Activated B cell treated with CpG ODN at 0.5 μM for 24 hours (primary cell): ENCODE data around the gene TRPV4. TPM values are rescaled to one million over a fixed set of nuclear protein-coding genes. Genes with fewer than 3 reads are reported as not detected.

Experiments
- ATAC-seq: fragments of 200-7000 bp; cut with Tn5 transposase; one replicate; pipeline ENCODE4 v1.10.0; 2021; ENCODE audit warnings: low read depth, mild to moderate bottlenecking, moderate library complexity
- CTCF ChIA-PET: fragments of 350-600 bp; sonication (Branson Sonifier 250); formaldehyde crosslinking; loops from one replicate; lab custom pipeline; 2021; ENCODE audit warnings: antibody characterized with exemption; lab: Charles Lee
- POLR2A ChIA-PET: fragments of 350-600 bp; sonication (Branson Sonifier 250); formaldehyde crosslinking; loops from one replicate; lab custom pipeline; 2021; ENCODE audit warnings: antibody characterized with exemption; lab: Charles Lee
- DNase-seq: peaks from one replicate; pipeline ENCODE4 v3.0.0; 2022
- H3K27ac Mint-ChIP-seq: one replicate; pipeline ENCODE4 v1.8.0; 2020; ENCODE audit warnings: mixed read lengths
- H3K27me3 Mint-ChIP-seq: one replicate; pipeline ENCODE4 v1.8.0; 2021; ENCODE audit warnings: mixed read lengths
- H3K36me3 Mint-ChIP-seq: one replicate; pipeline ENCODE4 v1.8.0; 2021; ENCODE audit warnings: low read depth, mixed read lengths
- H3K4me1 Mint-ChIP-seq: one replicate; pipeline ENCODE4 v1.8.0; 2021; ENCODE audit warnings: mixed read lengths
- H3K4me3 Mint-ChIP-seq: one replicate; pipeline ENCODE4 v1.8.0; 2020; ENCODE audit warnings: mild to moderate bottlenecking, mixed read lengths
- H3K9me3 Mint-ChIP-seq: one replicate; pipeline ENCODE4 v1.8.0; 2020; ENCODE audit warnings: mixed read lengths
- intact Hi-C: fragments of 100-400 bp; cut with micrococcal nuclease; formaldehyde crosslinking; loops from one replicate; pipeline ENCODE4 v1.15.1; 2024
- total RNA-seq: library from RNA; stranded (reverse); gene quantifications from 2 replicates; pipeline ENCODE4 v1.2.3, GENCODE V29; 2022
- TF ChIP-seq, protein P1 (sequence below): fragments of 200-600 bp; IDR thresholded peaks from one replicate; pipeline ENCODE4 v1.8.0; 2022; ENCODE audit warnings: antibody characterized with exemption, mild to moderate bottlenecking

Gene TRPV4
- total RNA-seq, 1 donor from 2014 or later = not detected

GRCh38 chr12:109735051-109735521 is 98.1 kb downstream of the TRPV4 start:
- intact Hi-C loops = no loop called here
- Mint-ChIP-seq H3K4me1 (no peaks in the 10 kb centered on the region), H3K27me3 (peaks cover 33% of the 10 kb centered on the region), H3K36me3 (no peaks in the 10 kb centered on the region), H3K27ac (no peak overlapping the region), H3K4me3 (no peak overlapping the region), H3K9me3 (no peaks in the 10 kb centered on the region)
- ATAC-seq (no peak), DNase-seq (peak; percentile 12)
- TF ChIP-seq, protein P1, sequence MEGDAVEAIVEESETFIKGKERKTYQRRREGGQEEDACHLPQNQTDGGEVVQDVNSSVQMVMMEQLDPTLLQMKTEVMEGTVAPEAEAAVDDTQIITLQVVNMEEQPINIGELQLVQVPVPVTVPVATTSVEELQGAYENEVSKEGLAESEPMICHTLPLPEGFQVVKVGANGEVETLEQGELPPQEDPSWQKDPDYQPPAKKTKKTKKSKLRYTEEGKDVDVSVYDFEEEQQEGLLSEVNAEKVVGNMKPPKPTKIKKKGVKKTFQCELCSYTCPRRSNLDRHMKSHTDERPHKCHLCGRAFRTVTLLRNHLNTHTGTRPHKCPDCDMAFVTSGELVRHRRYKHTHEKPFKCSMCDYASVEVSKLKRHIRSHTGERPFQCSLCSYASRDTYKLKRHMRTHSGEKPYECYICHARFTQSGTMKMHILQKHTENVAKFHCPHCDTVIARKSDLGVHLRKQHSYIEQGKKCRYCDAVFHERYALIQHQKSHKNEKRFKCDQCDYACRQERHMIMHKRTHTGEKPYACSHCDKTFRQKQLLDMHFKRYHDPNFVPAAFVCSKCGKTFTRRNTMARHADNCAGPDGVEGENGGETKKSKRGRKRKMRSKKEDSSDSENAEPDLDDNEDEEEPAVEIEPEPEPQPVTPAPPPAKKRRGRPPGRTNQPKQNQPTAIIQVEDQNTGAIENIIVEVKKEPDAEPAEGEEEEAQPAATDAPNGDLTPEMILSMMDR = no peak
- CTCF ChIA-PET = no interaction called here
- POLR2A ChIA-PET = no interaction called here

- H3K9me3 Mint-ChIP-seq = no peaks in the 10 kb centered on the region
- no peak overlapping the region for H3K27ac Mint-ChIP-seq
- no peak for ATAC-seq
- peak; percentile 6 for DNase-seq
- peaks cover 33% of the 10 kb centered on the region for H3K27me3 Mint-ChIP-seq
- no peak overlapping the region for H3K4me3 Mint-ChIP-seq
- CTCF ChIA-PET = no interaction called here
- POLR2A ChIA-PET = no interaction called here
- TF ChIP-seq, protein P1 = no peak
- intact Hi-C loops = no loop called here
- no peaks in the 10 kb centered on the region for H3K4me1 Mint-ChIP-seq
- no peaks in the 10 kb centered on the region for H3K36me3 Mint-ChIP-seq
These were observed 98.8 kb downstream of the TRPV4 start for GRCh38 chr12:109734219-109735000.

Other genes starting within 250 kb of the TRPV4 start
- gene FAM222A, start 119.6 kb downstream of the TRPV4 start, total RNA-seq = 0.73 and 1.6 TPM in 2 replicates
- gene GLTP, start 47.1 kb upstream of the TRPV4 start, total RNA-seq = 26.5 and 30.0 TPM in 2 replicates
- gene TCHP, start 66.9 kb upstream of the TRPV4 start, total RNA-seq = 26.0 and 28.3 TPM in 2 replicates
- gene GIT2, start 163.0 kb upstream of the TRPV4 start, total RNA-seq = 89.2 and 107 TPM in 2 replicates
- 121 and 135 TPM in 2 replicates for gene ANKRD13A, start 166.0 kb upstream of the TRPV4 start, total RNA-seq
- gene C12orf76, start 215.1 kb upstream of the TRPV4 start, total RNA-seq = 20.5 and 24.8 TPM in 2 replicates